HG03045 (cell line): ENCODE data around the gene PSMC3.

Source experiments
- ATAC-seq: cut with Tn5 transposase; IDR thresholded peaks from one replicate; pipeline ENCODE4 v1.9.1; 2021; ENCODE audit warnings: mild to moderate bottlenecking, moderate library complexity; ENCODE audit not compliant: unreplicated experiment

PSMC3 gene

GRCh38 chr11:47443817-47444216 is 17.6 kb upstream of the PSMC3 start:
- ATAC-seq, result no peak

GRCh38 chr11:47443028-47443700 is 16.9 kb upstream of the PSMC3 start:
- no peak for ATAC-seq

GRCh38 chr11:47442514-47442913 is 16.3 kb upstream of the PSMC3 start:
- no peak for ATAC-seq

GRCh38 chr11:47441421-47441820 is 15.2 kb upstream of the PSMC3 start:
- no peak for ATAC-seq

- ATAC-seq, result no peak
Measured at GRCh38 chr11:47440054-47440476, 13.8 kb upstream of the PSMC3 start.

- ATAC-seq, result no peak
Measured at GRCh38 chr11:47438721-47439120, 12.5 kb upstream of the PSMC3 start.

- no peak for ATAC-seq
Measured at GRCh38 chr11:47437746-47438418, 11.6 kb upstream of the PSMC3 start.

GRCh38 chr11:47437218-47437745 is 11.0 kb upstream of the PSMC3 start:
- ATAC-seq, result no peak

- no peak for ATAC-seq
Measured at GRCh38 chr11:47436726-47437125, 10.5 kb upstream of the PSMC3 start.

GRCh38 chr11:47435687-47436086 is 9.4 kb upstream of the PSMC3 start:
- ATAC-seq, result no peak

- ATAC-seq, result no peak
Measured at GRCh38 chr11:47434011-47434786, 8.0 kb upstream of the PSMC3 start.

- no peak for ATAC-seq
Measured at GRCh38 chr11:47433157-47433556, 6.9 kb upstream of the PSMC3 start.

- ATAC-seq, result no peak
Measured at GRCh38 chr11:47431356-47432083, 5.3 kb upstream of the PSMC3 start.

GRCh38 chr11:47430524-47430923 is 4.3 kb upstream of the PSMC3 start:
- ATAC-seq, result no peak

- no peak for ATAC-seq
Measured at GRCh38 chr11:47425611-47426010, 628 bp downstream of the PSMC3 start.

- no peak for ATAC-seq
Measured at GRCh38 chr11:47418454-47419259, 7.6 kb downstream of the PSMC3 start.

- ATAC-seq, result no peak
Measured at GRCh38 chr11:47417712-47418111, 8.5 kb downstream of the PSMC3 start.

- no peak for ATAC-seq
Measured at GRCh38 chr11:47415949-47416472, 10.2 kb downstream of the PSMC3 start.

GRCh38 chr11:47415091-47415854 is 11.0 kb downstream of the PSMC3 start:
- no peak for ATAC-seq
